RPMI7951 (cell line): ENCODE data around the gene SMCP. TPM values are rescaled to one million over a fixed set of nuclear protein-coding genes. Genes with fewer than 3 reads are reported as not detected.
A peak's percentile ranks its signal among the peaks of the same experiment; 100 is the strongest.

Source experiments
- DNase-seq: peaks from one replicate; pipeline ENCODE4 v3.0.0-alpha.2; 2012; ENCODE audit warnings: low read depth
- total RNA-seq: library from RNA; depleted of rRNA; stranded (reverse); fragments of >200 nt; shearing (Covaris generic); gene quantifications from 2 replicates; pipeline ENCODE4 v1.2.3, GENCODE V29; 2014

Gene SMCP
- total RNA-seq, 1 experiment from 2014 or later = not detected

- no peak for DNase-seq
Observed at GRCh38 chr1:152886758-152887409, 8.8 kb downstream of the SMCP start.

GRCh38 chr1:152888126-152888525, 10.0 kb downstream of the SMCP start:
- DNase-seq = no peak

- no peak for DNase-seq
Observed at GRCh38 chr1:152899027-152899426, 20.9 kb downstream of the SMCP start.

GRCh38 chr1:152899883-152900282, 21.8 kb downstream of the SMCP start:
- DNase-seq = no peak

- DNase-seq = no peak
Observed at GRCh38 chr1:152901631-152902030, 23.5 kb downstream of the SMCP start.

- no peak for DNase-seq
Observed at GRCh38 chr1:152902636-152903035, 24.5 kb downstream of the SMCP start.

- DNase-seq = no peak
Observed at GRCh38 chr1:152904688-152905440, 26.7 kb downstream of the SMCP start.

GRCh38 chr1:152906023-152906565, 28.0 kb downstream of the SMCP start:
- DNase-seq = peak; percentile 82

- peak; percentile 9 for DNase-seq
Observed at GRCh38 chr1:152907686-152908601, 29.8 kb downstream of the SMCP start, which contains the start of gene IVL. Gene IVL (plus strand): TSS chr1:152908546. CDS start chr1:152909798, 1,252 bp downstream.

- no peak for DNase-seq
Observed at GRCh38 chr1:152909206-152909605, 31.1 kb downstream of the SMCP start.

- no peak for DNase-seq
Observed at GRCh38 chr1:152912471-152912870, 34.3 kb downstream of the SMCP start.

GRCh38 chr1:152912900-152913299, 34.8 kb downstream of the SMCP start:
- no peak for DNase-seq

- no peak for DNase-seq
Observed at GRCh38 chr1:152917794-152918193, 39.7 kb downstream of the SMCP start.

GRCh38 chr1:152919071-152919470, 40.9 kb downstream of the SMCP start:
- no peak for DNase-seq

GRCh38 chr1:152924191-152924590, 46.1 kb downstream of the SMCP start:
- DNase-seq = no peak

GRCh38 chr1:152926091-152926490, 48.0 kb downstream of the SMCP start:
- DNase-seq = peak; percentile 19

GRCh38 chr1:152928671-152929070, 50.5 kb downstream of the SMCP start:
- no peak for DNase-seq

- no peak for DNase-seq
Observed at GRCh38 chr1:152932170-152932811, 54.2 kb downstream of the SMCP start.

- no peak for DNase-seq
Observed at GRCh38 chr1:152933196-152933595, 55.1 kb downstream of the SMCP start.
